Activated naive CD4-positive, alpha-beta T cell treated with anti-CD3 and anti-CD28 coated beads, Interleukin-2, amount 10 ng/mL, durations not matched to agents 7 days and 5 days (primary cell): ENCODE measurements around the gene DAGLA.
A peak's percentile ranks its signal among the peaks of the same experiment; 100 is the strongest.

Source experiments
- CTCF ChIA-PET: fragments of 350-600 bp; sonication (Branson Sonifier 250); formaldehyde crosslinking; loops from one replicate; lab custom pipeline; 2021; ENCODE audit warnings: antibody characterized with exemption; lab: Charles Lee
- DNase-seq: peaks from one replicate; pipeline ENCODE4 v3.0.0-alpha.2; 2020
- H3K27ac Mint-ChIP-seq: one replicate; pipeline ENCODE4 v1.8.0; 2021; ENCODE audit warnings: mild to moderate bottlenecking, moderate library complexity, mixed read lengths
- H3K27me3 Mint-ChIP-seq: one replicate; pipeline ENCODE4 v1.8.0; 2021; ENCODE audit warnings: mild to moderate bottlenecking, mixed read lengths
- H3K36me3 Mint-ChIP-seq: one replicate; pipeline ENCODE4 v1.8.0; 2021; ENCODE audit warnings: mixed read lengths
- H3K4me1 Mint-ChIP-seq: one replicate; pipeline ENCODE4 v1.8.0; 2021; ENCODE audit warnings: mixed read lengths
- H3K4me3 Mint-ChIP-seq: one replicate; pipeline ENCODE4 v1.8.0; 2021; ENCODE audit warnings: mild to moderate bottlenecking, moderate library complexity, mixed read lengths
- H3K9me3 Mint-ChIP-seq: one replicate; pipeline ENCODE4 v1.8.0; 2021; ENCODE audit warnings: mixed read lengths

DAGLA gene

DNA sequence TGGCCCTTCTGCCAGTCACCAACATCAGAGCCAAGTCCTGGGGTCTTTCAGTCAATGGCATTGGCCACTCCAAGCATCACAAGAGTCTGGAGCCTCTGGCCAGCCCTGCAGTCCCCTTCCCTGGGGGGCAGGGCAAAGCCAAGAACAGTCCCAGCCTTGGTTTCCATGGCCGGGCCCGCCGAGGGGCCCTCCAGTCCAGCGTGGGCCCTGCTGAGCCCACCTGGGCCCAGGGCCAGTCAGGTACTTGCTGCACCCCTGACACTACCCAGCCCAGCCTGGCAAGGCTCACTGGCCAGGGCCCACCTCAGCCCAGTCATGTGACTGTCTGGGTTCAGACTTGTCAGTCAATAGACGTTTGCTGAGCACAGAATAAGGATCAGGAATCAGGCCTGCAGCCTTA, 101.4 kb downstream of the DAGLA start:
- H3K27ac Mint-ChIP-seq, result no peak overlapping the region
- no peak for DNase-seq
- CTCF ChIA-PET, result interaction anchor here (1.9 kb wide), 1 partner anchor 34 kb away, joined by 7 read pairs; no protein-coding TSS in a partner anchor
- H3K9me3 Mint-ChIP-seq, result no peaks in the 10 kb centered on the region
- no peak overlapping the region for H3K4me3 Mint-ChIP-seq
- peaks cover 13% of the 10 kb centered on the region for H3K4me1 Mint-ChIP-seq
- peaks cover 6% of the 10 kb centered on the region for H3K36me3 Mint-ChIP-seq
- peaks cover 27% of the 10 kb centered on the region for H3K27me3 Mint-ChIP-seq

GRCh38 chr11:61782299-61782698, 102.1 kb downstream of the DAGLA start:
- no peak overlapping the region for H3K27ac Mint-ChIP-seq
- H3K4me3 Mint-ChIP-seq, result no peak overlapping the region
- peaks cover 6% of the 10 kb centered on the region for H3K4me1 Mint-ChIP-seq
- H3K27me3 Mint-ChIP-seq, result peaks cover 22% of the 10 kb centered on the region
- CTCF ChIA-PET, result interaction anchor here (1.0 to 1.1 kb wide), 2 partner anchors 15 to 35 kb away, joined by 4 to 5 read pairs; no protein-coding TSS in a partner anchor
- no peak for DNase-seq
- H3K9me3 Mint-ChIP-seq, result no peaks in the 10 kb centered on the region
- H3K36me3 Mint-ChIP-seq, result peaks cover 7% of the 10 kb centered on the region

- Mint-ChIP-seq H3K27me3 (peaks cover 17% of the 10 kb centered on the region), H3K9me3 (no peaks in the 10 kb centered on the region), H3K27ac (no peak overlapping the region), H3K4me1 (peaks cover 3% of the 10 kb centered on the region), H3K36me3 (peaks cover 10% of the 10 kb centered on the region), H3K4me3 (no peak overlapping the region)
- no peak for DNase-seq
- CTCF ChIA-PET, result interaction anchor here (1.0 to 1.1 kb wide), 2 partner anchors 14 to 35 kb away, joined by 4 to 5 read pairs; no protein-coding TSS in a partner anchor
Measured at GRCh38 chr11:61782841-61783240, 102.7 kb downstream of the DAGLA start.

DNA sequence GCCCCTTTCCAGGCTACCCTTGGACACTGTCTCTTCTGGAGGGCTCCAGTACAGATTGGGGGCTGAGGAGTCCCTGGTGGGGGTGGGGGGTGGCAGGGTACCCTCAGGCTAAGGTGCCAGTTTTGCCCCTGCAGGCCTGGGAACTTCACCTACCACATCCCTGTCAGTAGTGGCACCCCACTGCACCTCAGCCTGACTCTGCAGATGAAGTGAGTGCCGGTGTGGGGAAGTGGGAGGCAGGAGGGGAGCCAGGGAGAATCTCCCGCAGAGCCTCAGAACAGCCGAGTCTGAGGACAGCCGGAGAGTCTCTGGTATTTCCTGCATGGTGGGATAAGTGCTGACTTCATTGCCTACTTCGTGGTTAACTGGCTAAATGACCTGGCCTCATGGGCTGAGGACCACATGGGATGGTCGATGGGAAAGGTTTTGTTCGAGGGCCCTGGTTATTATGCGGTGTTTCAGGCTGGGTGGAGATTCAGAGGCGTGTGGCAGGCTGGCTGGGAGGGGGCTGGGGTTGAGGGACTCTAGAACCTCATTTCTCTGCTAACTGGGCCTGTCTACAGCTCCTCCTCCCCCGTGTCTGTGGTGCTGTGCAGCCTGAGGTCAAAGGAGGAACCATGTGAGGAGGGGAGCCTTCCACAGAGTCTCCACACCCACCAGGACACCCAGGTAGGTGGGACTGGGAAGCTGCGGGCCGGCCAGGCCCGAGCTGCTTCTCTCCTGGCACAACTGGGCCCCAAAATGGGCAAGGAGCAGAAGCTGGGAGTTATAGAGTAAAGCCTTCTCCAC, 103.7 kb downstream of the DAGLA start:
- no peaks in the 10 kb centered on the region for H3K4me1 Mint-ChIP-seq
- H3K27ac Mint-ChIP-seq, result no peak overlapping the region
- H3K27me3 Mint-ChIP-seq, result peaks cover 7% of the 10 kb centered on the region
- DNase-seq, result no peak
- H3K4me3 Mint-ChIP-seq, result no peak overlapping the region
- no peaks in the 10 kb centered on the region for H3K9me3 Mint-ChIP-seq
- peaks cover 16% of the 10 kb centered on the region for H3K36me3 Mint-ChIP-seq
- CTCF ChIA-PET, result interaction anchor here (0.9 kb wide), 1 partner anchor 13 kb away, joined by 3 read pairs; no protein-coding TSS in a partner anchor

DNA sequence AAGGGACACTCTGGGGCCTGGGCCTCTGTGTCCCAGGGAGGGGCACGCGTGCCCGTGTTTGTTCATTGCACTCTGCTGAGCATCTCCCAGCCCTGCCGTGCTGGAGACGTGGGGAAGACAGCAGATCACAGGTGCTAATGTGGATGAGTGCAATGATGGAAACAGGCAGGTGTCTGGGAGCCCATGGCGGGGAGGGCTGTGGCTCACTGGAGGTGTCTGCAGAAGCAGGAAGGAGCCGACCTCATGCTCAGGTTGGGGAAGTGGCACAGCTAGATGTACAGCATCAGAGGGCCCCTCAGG, 104.3 kb downstream of the DAGLA start:
- H3K4me3 Mint-ChIP-seq, result no peak overlapping the region
- H3K4me1 Mint-ChIP-seq, result peaks cover 2% of the 10 kb centered on the region
- no peak for DNase-seq
- no peak overlapping the region for H3K27ac Mint-ChIP-seq
- H3K27me3 Mint-ChIP-seq, result peaks cover 3% of the 10 kb centered on the region
- CTCF ChIA-PET, result interaction anchor here (0.9 kb wide), 1 partner anchor 13 kb away, joined by 3 read pairs; no protein-coding TSS in a partner anchor
- H3K9me3 Mint-ChIP-seq, result no peaks in the 10 kb centered on the region
- H3K36me3 Mint-ChIP-seq, result peaks cover 19% of the 10 kb centered on the region

DNA sequence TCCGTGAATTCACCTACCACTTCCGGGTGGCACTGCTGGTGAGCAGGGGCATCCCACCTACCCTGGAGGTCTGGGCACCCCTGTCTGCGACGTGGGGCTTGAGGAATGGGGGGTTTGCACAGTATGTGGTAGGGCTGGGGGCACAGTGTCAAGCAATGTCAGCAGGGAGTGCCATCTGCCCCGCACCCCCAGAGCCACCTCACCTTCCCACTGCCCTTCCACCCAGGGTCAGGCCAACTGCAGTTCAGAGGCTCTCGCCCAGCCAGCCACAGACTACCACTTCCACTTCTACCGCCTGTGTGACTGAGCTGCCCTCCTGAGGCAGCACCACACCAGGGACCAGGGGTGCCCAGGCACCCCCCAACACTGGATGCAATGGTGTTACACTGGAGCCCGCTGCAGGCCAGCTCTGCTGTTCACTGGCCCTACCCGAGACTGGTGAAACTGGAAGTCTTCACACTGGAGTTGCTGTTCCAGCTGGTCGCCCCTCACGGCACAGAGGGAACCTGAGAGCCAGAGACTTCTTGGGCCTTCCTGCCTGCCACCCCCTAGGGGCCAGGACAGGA, 105.7 kb downstream of the DAGLA start:
- Mint-ChIP-seq H3K36me3 (peaks cover 27% of the 10 kb centered on the region), H3K4me1 (peaks cover 13% of the 10 kb centered on the region), H3K9me3 (no peaks in the 10 kb centered on the region), H3K27ac (no peak overlapping the region), H3K27me3 (no peaks in the 10 kb centered on the region), H3K4me3 (no peak overlapping the region)
- DNase-seq, result no peak
- CTCF ChIA-PET, result interaction anchor here (4.4 kb wide), 1 partner anchor 38 kb away, joined by 27 read pairs; no protein-coding TSS in a partner anchor

GRCh38 chr11:61787928-61788491, 107.8 kb downstream of the DAGLA start:
- Mint-ChIP-seq H3K36me3 (peaks cover 34% of the 10 kb centered on the region), H3K27me3 (no peaks in the 10 kb centered on the region), H3K27ac (no peak overlapping the region), H3K4me3 (no peak overlapping the region), H3K9me3 (no peaks in the 10 kb centered on the region), H3K4me1 (peaks cover 25% of the 10 kb centered on the region)
- CTCF ChIA-PET, result interaction anchor here (0.6 to 4.4 kb wide), 9 partner anchors 8 to 147 kb away, joined by 3 to 27 read pairs (median 6); no protein-coding TSS in a partner anchor
- peak; percentile 41 for DNase-seq

- Mint-ChIP-seq H3K4me1 (peaks cover 59% of the 10 kb centered on the region), H3K9me3 (no peaks in the 10 kb centered on the region), H3K27ac (peak overlapping the region; percentile 97), H3K36me3 (peaks cover 51% of the 10 kb centered on the region), H3K27me3 (no peaks in the 10 kb centered on the region), H3K4me3 (peak overlapping the region; percentile 77)
- peak; percentile 65 for DNase-seq
- CTCF ChIA-PET, result interaction anchor here (1.2 to 2.7 kb wide), 2 partner anchors 155 to 291 kb away, joined by 3 to 10 read pairs; no protein-coding TSS in a partner anchor
Measured at GRCh38 chr11:61791737-61792309, 111.6 kb downstream of the DAGLA start.

- CTCF ChIA-PET, result interaction anchor here (0.7 to 2.7 kb wide), 7 partner anchors 9 to 316 kb away, joined by 3 to 10 read pairs (median 4); no protein-coding TSS in a partner anchor
- H3K4me3 Mint-ChIP-seq, result peak within 1 kb of the TSS; percentile 77
- peak; percentile 93 for DNase-seq
- H3K9me3 Mint-ChIP-seq, result no peaks in the 10 kb centered on the region
- H3K36me3 Mint-ChIP-seq, result peaks cover 52% of the 10 kb centered on the region
- peaks cover 65% of the 10 kb centered on the region for H3K4me1 Mint-ChIP-seq
- no peaks in the 10 kb centered on the region for H3K27me3 Mint-ChIP-seq
- peak within 1 kb of the TSS; percentile 97 for H3K27ac Mint-ChIP-seq
Measured at GRCh38 chr11:61792310-61793082, 112.3 kb downstream of the DAGLA start, which contains the start of the genes FEN1 and TMEM258. Gene FEN1, plus strand, starts transcription at chr11:61792911. Its CDS starts 2,451 bp downstream, at chr11:61795362. Gene TMEM258, minus strand, starts transcription at chr11:61792599. Its CDS starts 41 bp downstream, at chr11:61792558.

- peak overlapping the region; percentile 77 for H3K4me3 Mint-ChIP-seq
- H3K27ac Mint-ChIP-seq, result peak overlapping the region; percentile 97
- DNase-seq, result peak; percentile 41
- H3K9me3 Mint-ChIP-seq, result no peaks in the 10 kb centered on the region
- peaks cover 53% of the 10 kb centered on the region for H3K36me3 Mint-ChIP-seq
- H3K27me3 Mint-ChIP-seq, result no peaks in the 10 kb centered on the region
- CTCF ChIA-PET, result interaction anchor here (0.7 to 2.7 kb wide), 8 partner anchors 8 to 315 kb away, joined by 3 to 10 read pairs (median 4); no protein-coding TSS in a partner anchor
- peaks cover 65% of the 10 kb centered on the region for H3K4me1 Mint-ChIP-seq
Measured at GRCh38 chr11:61793083-61793828, 113.1 kb downstream of the DAGLA start.

- no peaks in the 10 kb centered on the region for H3K27me3 Mint-ChIP-seq
- no peaks in the 10 kb centered on the region for H3K9me3 Mint-ChIP-seq
- peaks cover 53% of the 10 kb centered on the region for H3K36me3 Mint-ChIP-seq
- H3K4me1 Mint-ChIP-seq, result peaks cover 69% of the 10 kb centered on the region
- CTCF ChIA-PET, result interaction anchor here (1.4 to 2.7 kb wide), 5 partner anchors 8 to 153 kb away, joined by 3 to 10 read pairs (median 4); no protein-coding TSS in a partner anchor
- no peak for DNase-seq
- H3K4me3 Mint-ChIP-seq, result peak overlapping the region; percentile 77
- peak overlapping the region; percentile 97 for H3K27ac Mint-ChIP-seq
Measured at GRCh38 chr11:61793829-61794204, 113.6 kb downstream of the DAGLA start.

- H3K4me1 Mint-ChIP-seq, result peaks cover 71% of the 10 kb centered on the region
- peak overlapping the region; percentile 24 for H3K27ac Mint-ChIP-seq
- H3K4me3 Mint-ChIP-seq, result peak overlapping the region; percentile 31
- CTCF ChIA-PET, result interaction anchor here (6.0 kb wide), 1 partner anchor 20 kb away, joined by 72 read pairs; the partner anchor contains the start of gene FADS1
- no peak for DNase-seq
- peaks cover 53% of the 10 kb centered on the region for H3K36me3 Mint-ChIP-seq
- no peaks in the 10 kb centered on the region for H3K9me3 Mint-ChIP-seq
- no peaks in the 10 kb centered on the region for H3K27me3 Mint-ChIP-seq
Measured at GRCh38 chr11:61794579-61794978, 114.4 kb downstream of the DAGLA start.
